Hematopoietic multipotent progenitor cell treated with erythropoietin and hydrocortisone succinate and interleukin-3 and kit ligand, for 8 days (in vitro differentiated cells): ENCODE measurements around the gene FBXW4.
A peak's percentile ranks its signal among the peaks of the same experiment; 100 is the strongest.
"Not testable (repeated sequence)": the region's sequence is repeated elsewhere in the genome, so short reads cannot be mapped to it uniquely, and the experiment has no call there.

Source experiments
- DNase-seq: peaks from one replicate; pipeline ENCODE4 v3.0.0-alpha.2; 2015

FBXW4 gene

GRCh38 chr10:101615525-101616116, 79.3 kb downstream of the FBXW4 start:
- no peak for DNase-seq

- DNase-seq = no peak
Observed at GRCh38 chr10:101614663-101615524, 80.1 kb downstream of the FBXW4 start.

GRCh38 chr10:101613646-101614045, 81.3 kb downstream of the FBXW4 start:
- DNase-seq = no peak

- DNase-seq = no peak
Observed at GRCh38 chr10:101612872-101613271, 82.1 kb downstream of the FBXW4 start.

- DNase-seq = no peak
Observed at GRCh38 chr10:101612086-101612485, 82.9 kb downstream of the FBXW4 start.

GRCh38 chr10:101611096-101611905, 83.7 kb downstream of the FBXW4 start:
- no peak for DNase-seq

GRCh38 chr10:101609481-101609880, 85.5 kb downstream of the FBXW4 start:
- no peak for DNase-seq

GRCh38 chr10:101607124-101607523, 87.8 kb downstream of the FBXW4 start:
- DNase-seq = no peak

- peak; percentile 88 for DNase-seq
Observed at GRCh38 chr10:101602761-101603398, 92.1 kb downstream of the FBXW4 start.

- DNase-seq = peak; percentile 21
Observed at GRCh38 chr10:101601541-101601940, 93.4 kb downstream of the FBXW4 start.

GRCh38 chr10:101597091-101597900, 97.7 kb downstream of the FBXW4 start:
- DNase-seq = no peak

GRCh38 chr10:101595591-101596433, 99.2 kb downstream of the FBXW4 start:
- no peak for DNase-seq

GRCh38 chr10:101593331-101593730, 101.6 kb downstream of the FBXW4 start:
- DNase-seq = not testable (repeated sequence)

GRCh38 chr10:101588879-101589278, 106.1 kb downstream of the FBXW4 start:
- peak; percentile 61 for DNase-seq

GRCh38 chr10:101587725-101588653, 107.0 kb downstream of the FBXW4 start, which contains the start of the genes DPCD and POLL:
DPCD (plus strand) TSS chr10:101588321; CDS start chr10:101588337, 16 bp downstream.
POLL (minus strand) TSS chr10:101588257; CDS start chr10:101587360, 897 bp downstream.
- DNase-seq = peak; percentile 96

GRCh38 chr10:101585841-101586240, 109.1 kb downstream of the FBXW4 start:
- DNase-seq = no peak

GRCh38 chr10:101580486-101581399, 114.2 kb downstream of the FBXW4 start:
- no peak for DNase-seq

GRCh38 chr10:101579516-101579870, 115.5 kb downstream of the FBXW4 start:
- no peak for DNase-seq
